HEK293 (cell line): ENCODE measurements around the gene SMIM17.

Experiments
- AEBP2 ChIP-seq: fragments of 450-650 bp; formaldehyde crosslinking; IDR thresholded peaks from 2 replicates; pipeline ENCODE4 v1.5.1; 2016; ENCODE audit warnings: missing biosample characterization, missing genetic modification characterization, borderline replicate concordance
- CTCF ChIP-seq: fragments of 450-650 bp; formaldehyde crosslinking; IDR thresholded peaks from 2 replicates; pipeline ENCODE4 v1.5.1; 2016; ENCODE audit warnings: missing biosample characterization, missing genetic modification characterization
- KLF10 ChIP-seq: fragments of 450-650 bp; IDR thresholded peaks from 2 replicates; pipeline ENCODE4 v1.5.1; 2018; ENCODE audit warnings: missing biosample characterization, mild to moderate bottlenecking, missing genetic modification characterization
- PATZ1 ChIP-seq: fragments of 450-650 bp; formaldehyde crosslinking; IDR thresholded peaks from 2 replicates; pipeline ENCODE4 v1.5.1; 2016; ENCODE audit warnings: missing biosample characterization, missing genetic modification characterization
- SETDB1 ChIP-seq: IDR thresholded peaks from one replicate; pipeline ENCODE4 v1.6.1; 2017; ENCODE audit warnings: mild to moderate bottlenecking, low read length, moderate library complexity, mixed read lengths; ENCODE audit not compliant: insufficient read length
- SP2 ChIP-seq: fragments of 450-650 bp; formaldehyde crosslinking; IDR thresholded peaks from 2 replicates; pipeline ENCODE4 v1.5.1; 2016; ENCODE audit warnings: missing biosample characterization, missing genetic modification characterization
- ZBTB26 ChIP-seq: fragments of 450-650 bp; formaldehyde crosslinking; optimal IDR thresholded peaks from 2 replicates; pipeline ENCODE3; 2016; ENCODE audit warnings: missing biosample characterization, mild to moderate bottlenecking, missing genetic modification characterization
- ZFP3 ChIP-seq: fragments of 450-650 bp; formaldehyde crosslinking; IDR thresholded peaks from 2 replicates; pipeline ENCODE4 v1.5.1; 2016; ENCODE audit warnings: low read depth, missing biosample characterization, missing genetic modification characterization
- ZNF146 ChIP-seq: fragments of 450-650 bp; formaldehyde crosslinking; IDR thresholded peaks from 2 replicates; pipeline ENCODE4 v1.5.1; 2016; ENCODE audit warnings: missing biosample characterization, missing genetic modification characterization
- ZNF24 ChIP-seq: fragments of 450-650 bp; formaldehyde crosslinking; IDR thresholded peaks from 2 replicates; pipeline ENCODE4 v1.5.1; 2016; ENCODE audit warnings: missing biosample characterization, missing genetic modification characterization
- ZNF639 ChIP-seq: fragments of 450-650 bp; formaldehyde crosslinking; IDR thresholded peaks from 2 replicates; pipeline ENCODE4 v1.5.1; 2016; ENCODE audit warnings: missing biosample characterization, missing genetic modification characterization

- TF ChIP-seq CTCF (tag by site-specific recombination) (no peak), KLF10 (tag by site-specific recombination) (no peak), ZFP3 (no peak), ZNF24 (tag by site-specific recombination) (no peak), SP2 (tag by site-specific recombination) (no peak), PATZ1 (tag by site-specific recombination) (no peak), ZNF146 (tag by site-specific recombination) (no peak), AEBP2 (tag by site-specific recombination) (no peak), ZNF639 (tag by site-specific recombination) (no peak), SETDB1 (no peak), ZBTB26 (tag by site-specific recombination) (no peak)
These were observed 9.9 kb upstream of the SMIM17 start for GRCh38 chr19:56633021-56633420.
